HG03280 (cell line): Measurements from ENCODE around the gene DDX17.

ENCODE experiments used
- ATAC-seq: cut with Tn5 transposase; IDR thresholded peaks from one replicate; pipeline ENCODE4 v1.9.1; 2021; ENCODE audit warnings: mild to moderate bottlenecking, moderate library complexity; ENCODE audit not compliant: unreplicated experiment

The DDX17 gene

DNA sequence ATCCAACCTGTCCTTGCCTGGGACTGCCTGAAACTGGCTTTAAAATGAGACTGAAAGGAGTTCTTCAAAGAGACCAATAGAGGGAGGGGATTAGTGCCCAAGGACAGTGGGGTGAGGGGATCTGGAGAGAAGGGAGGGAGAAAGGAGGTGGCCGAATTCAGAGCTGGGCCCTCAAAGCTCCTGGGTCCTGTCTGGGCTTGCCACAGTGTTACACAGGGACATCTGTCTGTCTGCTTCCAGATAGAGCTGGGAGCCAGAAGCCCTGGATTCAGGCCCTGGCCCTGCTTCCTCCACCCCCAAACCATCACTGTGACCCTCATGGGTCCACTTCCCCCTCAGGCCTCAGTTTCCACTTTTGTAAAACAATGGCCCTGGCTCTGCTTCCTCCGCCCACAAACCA lies 54.7 kb downstream of the DDX17 start:
- no peak for ATAC-seq

DNA sequence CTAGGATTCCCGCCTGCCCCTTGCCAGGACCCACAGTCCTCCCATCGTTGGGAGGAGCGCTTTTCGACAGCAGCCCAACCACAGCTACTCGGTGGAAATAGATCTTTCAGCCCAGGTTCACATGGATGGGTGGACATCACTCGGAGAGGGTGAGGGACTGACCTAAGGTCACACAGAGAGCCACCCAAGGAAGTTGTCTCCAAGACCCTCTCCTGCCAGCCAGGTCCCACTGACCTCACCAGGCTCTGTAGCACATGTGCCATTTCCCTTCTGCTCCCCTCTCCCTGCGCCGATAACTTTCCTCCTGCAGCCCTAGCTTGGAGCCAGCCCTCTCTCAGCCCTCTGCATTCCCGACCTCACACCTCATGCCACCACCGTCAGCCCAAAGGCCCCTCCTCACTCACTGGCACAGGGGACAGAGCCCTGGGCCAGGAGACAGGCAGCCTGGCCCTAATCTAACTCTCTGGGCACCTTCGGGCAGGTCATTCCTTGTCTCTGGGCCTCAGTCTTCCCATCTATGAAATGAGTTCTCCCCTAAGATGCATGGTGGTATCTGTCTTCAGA lies 55.8 kb downstream of the DDX17 start:
- no peak for ATAC-seq

DNA sequence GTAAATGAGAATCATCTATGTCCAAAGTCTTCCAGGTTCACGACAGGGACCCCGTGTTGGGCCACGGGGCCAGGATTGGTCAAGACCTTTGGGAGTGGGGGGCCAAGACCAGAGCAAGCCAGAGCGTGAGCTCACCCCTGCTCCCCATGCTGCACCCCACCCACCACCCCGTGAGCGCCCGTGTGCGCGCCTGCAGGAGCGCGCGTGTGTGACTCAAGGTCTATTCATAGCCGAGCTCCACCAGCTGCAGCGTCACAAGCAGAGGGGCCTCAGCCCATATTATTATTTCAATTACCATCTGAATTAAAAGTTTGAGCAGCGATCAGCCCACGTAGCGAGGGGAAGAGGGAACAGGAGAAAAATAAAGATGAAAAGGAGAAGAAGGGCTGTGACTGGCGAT lies 56.3 kb downstream of the DDX17 start:
- no peak for ATAC-seq

DNA sequence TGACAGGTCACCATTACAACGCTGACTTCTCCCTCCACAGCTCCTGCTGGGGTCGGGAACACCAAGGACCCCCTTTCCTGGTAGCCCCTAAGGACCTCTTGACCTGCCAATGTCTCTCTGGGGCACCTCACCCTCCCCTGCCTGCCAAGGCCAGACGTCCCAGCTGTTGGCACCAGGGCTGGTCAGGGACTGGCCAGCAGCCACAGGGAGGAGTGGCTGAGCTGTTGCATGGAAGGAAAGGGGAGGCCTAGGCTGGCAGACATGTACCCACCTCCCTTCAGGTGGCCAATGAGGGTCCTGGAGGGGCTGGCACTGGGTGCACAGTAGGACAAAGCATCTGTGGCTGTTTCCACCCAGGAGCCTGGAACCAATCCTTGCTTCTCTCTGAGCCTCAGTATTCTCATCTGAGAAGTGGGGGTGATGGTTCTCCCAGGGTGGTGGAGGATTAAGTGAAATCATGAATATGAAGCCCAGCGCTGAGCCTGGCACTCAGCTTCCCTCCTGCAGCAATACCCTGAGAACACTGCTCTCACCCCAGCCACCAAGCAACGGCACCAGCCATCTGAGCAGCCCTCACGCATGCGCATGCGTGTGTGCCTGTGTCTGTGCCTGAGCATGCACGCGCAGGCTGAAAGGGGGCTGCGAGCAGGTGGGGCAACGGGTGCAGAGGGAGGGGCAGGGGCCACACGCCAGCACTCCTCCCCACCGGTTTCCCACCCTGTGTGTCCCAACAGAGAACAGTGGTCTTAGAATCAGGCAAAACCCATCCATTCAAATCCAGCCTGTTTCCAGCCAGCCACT lies 57.0 kb downstream of the DDX17 start:
- no peak for ATAC-seq

DNA sequence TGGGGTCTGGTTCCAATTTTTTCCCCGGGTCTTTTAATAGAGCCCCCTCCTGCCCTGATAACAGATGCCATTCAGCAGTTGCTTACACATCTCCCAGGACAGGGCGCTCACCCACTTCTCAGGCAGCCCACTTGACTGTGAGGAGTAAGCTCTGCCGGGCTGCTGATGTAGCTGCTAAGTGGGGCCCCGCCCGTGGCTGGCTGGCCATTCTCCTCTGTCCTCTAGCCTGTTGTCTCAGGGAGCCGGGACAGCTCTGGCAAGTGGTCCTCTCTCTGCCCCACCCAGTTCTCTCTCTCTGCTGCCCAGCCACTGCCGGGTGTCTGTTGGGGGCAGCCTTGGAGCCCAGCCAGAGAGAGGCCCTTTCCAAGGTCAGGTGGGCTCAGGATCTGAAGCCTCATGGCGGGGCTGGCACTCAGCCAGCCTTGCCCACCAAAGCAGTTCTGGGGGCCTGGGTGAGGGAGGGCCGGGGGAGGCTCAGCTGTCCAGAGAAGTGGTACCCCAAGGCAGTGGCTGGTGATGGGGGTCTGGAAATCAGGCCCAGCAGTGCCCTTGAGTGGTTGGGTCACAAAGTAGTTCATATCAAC lies 60.0 kb downstream of the DDX17 start:
- no peak for ATAC-seq

DNA sequence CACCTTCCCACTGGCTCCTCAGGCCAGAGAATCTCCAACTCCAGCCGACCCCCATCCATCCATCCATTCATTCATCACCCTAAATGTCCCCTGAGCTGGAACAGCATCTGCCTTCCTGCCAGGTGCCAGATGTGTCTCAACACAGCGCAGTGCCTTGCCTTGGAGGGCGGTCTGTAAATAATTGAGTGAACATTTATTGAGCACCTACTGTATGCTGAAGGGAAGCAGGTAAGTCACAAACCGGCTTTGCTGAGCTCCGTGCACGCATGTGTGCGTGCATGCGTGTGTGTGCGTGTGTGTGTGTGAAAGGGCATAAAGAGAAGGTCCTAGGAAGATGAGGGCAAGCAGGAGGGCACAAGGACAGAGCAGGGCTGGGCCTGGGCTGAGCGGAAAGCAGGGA lies 61.3 kb downstream of the DDX17 start:
- ATAC-seq = no peak

DNA sequence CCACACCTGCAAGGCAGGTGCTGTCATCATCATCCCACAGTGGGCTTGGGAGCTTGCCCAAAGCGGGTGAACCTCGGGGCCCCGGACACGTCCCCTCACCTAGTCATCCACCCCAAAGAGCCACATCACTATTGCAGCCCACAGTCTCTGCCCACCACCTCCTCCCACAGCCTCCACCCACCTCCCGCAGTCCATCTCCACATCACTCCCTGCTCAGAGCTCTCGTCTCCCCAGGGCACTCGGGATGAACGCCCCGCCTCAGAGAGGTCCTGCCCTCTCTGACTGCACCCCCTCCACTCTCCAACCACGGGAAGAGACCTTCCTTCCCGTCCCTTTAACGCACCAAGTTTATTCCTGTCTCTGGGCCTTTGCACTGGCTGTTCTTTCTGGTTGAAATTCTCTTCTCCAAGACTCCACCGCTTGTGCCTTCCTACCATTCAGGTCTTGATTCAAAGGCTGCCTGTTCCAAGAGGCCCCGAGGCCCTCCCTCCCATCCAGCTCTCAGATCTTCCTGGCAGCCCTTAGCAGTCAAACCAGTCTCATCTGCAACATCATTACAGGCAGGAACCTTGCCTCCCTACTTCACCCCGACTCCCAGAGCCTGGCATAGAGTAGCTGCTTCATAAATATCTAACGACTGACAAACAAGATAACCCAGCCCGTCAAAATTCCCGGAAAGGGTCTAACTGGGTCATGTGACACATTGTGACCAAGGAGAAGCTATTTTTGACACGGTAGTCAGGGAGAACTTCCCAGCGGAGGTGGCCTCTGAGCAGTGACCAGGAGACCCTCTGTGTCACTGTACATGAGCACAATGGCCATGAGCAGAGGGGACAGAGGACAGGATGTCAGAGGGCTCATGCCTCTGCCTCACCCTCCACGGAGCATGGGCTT lies 62.2 kb downstream of the DDX17 start:
- no peak for ATAC-seq

DNA sequence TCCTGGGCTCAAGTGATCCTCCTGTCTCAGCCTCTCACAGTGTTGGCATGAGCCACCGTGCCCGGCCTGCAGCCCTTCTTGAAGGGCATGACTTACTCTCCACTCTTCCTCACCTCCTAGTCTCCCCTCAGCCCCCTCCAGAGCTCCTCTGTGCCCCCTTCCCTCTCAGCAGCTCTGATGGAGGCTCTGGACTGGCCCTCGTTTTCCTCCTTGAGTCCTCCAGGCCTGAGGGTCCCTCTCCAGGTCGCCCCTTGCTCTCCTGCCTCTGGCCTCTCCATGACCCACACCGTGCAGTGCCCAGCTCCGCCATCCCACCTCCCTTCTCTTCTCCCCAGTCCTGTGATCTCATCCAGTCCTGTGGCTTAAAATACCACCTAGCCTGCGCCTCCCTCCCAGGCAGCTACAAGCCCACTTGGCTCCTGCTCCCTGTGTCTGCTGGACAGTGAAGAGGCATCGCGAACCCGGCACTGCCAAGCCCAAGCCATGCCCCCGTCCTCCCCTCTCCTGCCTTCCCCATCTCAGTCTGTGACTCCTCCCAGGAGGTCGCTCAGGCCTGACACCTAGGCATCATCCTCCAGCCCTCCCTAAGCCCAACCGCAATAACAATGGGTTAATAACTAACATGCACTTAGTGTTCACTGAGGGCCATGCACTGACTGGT lies 63.0 kb downstream of the DDX17 start:
- ATAC-seq = no peak

DNA sequence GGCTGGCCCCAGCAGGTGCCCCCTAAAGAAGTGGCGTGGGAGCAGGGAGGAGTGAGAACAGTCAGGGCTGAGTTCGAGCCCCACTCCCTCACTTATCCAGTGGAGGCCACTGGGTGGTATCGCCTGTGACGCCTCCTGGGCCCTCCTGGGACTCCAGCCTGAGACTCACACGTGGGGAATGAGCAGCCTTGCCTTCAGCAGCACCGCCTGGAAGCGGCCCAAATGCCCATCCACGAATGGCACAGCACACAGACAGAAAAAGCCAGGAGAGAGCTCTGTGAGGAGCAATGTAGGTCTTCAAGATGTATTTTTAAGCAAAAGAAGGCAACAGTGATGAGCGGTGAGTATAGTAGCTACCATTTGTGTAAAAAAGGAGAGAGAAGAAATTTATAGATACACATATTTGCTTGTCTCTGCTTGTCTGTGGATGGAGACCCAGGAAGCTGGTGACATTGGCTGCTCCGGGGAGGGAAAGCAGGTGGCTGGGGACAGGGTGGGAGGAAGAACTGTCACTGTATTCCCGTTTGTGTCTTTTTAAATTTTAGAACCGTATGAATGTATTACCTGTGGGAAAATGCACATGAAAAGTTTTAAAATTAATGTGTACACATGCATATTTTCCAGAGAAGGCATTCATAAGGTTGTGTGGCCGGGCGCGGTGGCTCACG lies 64.4 kb downstream of the DDX17 start:
- ATAC-seq = no peak

DNA sequence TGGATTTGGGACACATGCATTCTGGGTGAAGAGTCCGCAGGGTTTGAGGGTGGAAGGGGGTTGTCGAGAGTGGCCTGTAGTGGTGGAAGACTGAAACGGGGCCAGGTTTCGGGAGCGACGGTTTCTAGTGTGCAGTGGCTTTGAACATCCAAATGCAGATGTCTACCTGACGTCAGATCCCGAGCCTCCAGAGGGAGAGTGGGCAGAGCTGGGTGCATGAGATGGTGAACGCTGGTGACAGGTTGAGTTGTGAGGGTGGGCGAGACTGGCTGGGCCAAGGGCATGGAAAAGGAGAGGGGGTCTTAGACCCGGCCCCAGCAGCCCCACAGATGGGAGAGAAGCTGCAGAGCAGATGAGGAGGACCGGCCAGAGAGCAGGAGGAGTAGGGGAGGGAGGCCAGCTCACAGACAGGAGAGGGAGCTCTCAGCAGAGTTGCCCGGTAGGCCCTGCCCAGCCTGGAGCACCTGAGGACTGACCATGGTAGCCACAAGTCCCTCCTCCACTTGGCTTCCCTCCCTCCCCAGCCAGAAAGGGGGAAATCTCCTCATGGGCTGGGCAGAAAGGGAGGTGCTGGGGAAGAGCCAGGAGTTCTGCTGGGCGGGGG lies 65.3 kb downstream of the DDX17 start:
- ATAC-seq = no peak

DNA sequence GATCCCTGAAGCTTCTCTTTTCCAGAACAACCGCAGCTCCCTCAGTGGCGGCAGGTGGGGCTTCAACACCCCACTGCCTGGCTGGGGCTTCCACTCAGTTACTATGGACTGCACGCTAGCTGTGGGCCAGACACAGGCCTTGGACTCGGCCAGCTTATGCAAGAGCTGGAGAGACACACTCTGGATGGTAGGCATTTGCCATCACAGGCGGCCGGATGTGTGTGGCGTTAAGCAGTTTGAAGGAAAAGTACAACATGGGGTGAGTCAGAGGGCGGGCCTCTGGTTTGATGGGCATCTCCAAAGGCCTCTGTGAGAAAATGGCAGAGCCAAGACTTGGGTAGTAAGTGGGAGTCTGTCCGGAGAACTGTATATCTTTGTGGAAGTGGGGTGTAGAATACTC lies 68.7 kb downstream of the DDX17 start:
- ATAC-seq = no peak

DNA sequence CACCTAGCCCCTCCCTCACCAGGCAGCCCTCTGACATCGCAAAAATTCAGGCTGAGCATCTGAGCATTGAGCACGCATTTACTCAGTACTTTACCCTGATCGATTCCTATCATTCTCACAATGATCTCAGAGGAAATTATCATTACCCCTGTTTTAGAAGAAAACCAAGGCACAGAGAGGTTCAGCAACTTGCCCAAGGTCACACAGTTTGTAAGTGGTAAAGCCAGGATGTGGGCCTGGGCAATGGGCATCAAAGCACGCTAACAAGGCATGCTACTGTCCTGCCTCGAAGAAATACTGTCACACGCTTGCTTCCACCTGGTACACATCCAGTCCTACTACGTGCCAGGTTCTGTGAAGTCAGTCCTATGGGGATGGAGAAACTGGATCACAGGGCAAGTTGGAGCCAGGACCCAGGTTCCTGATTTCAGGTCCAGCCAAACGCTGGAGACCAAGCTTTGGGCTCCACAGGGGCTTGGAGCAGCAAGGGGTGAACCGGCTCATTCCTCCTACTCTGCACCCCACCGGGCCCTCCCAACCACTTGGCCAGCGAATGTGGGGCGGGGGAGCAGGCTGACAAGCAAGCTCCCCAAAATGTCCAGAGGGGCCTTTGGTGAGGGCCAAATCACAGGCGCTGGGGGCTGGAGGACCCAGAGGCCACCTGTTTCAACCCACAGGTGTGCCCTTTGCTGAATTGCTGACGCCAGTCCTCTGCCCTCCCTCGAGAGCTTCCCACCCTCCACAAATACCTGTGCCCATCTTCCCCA lies 69.3 kb downstream of the DDX17 start:
- ATAC-seq = no peak

DNA sequence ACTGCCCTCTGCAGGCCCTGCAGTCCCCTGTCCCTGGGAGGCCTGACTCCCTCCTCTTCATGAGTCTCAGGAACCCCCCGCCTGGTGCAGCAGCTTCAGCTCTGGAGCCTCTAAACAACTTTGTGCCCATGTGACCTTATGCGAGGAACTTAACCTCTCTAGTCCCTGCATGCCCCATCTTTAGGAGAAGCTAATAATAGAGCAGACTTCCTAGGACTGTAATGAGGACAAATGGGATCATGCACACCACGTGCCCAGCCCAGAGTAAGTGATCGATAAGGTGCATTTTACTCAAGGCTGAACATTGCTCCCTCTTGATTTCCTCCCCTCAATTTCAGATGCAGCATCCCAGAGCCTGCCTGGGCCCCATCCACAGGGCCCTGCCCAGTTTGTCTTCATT lies 70.1 kb downstream of the DDX17 start:
- no peak for ATAC-seq

DNA sequence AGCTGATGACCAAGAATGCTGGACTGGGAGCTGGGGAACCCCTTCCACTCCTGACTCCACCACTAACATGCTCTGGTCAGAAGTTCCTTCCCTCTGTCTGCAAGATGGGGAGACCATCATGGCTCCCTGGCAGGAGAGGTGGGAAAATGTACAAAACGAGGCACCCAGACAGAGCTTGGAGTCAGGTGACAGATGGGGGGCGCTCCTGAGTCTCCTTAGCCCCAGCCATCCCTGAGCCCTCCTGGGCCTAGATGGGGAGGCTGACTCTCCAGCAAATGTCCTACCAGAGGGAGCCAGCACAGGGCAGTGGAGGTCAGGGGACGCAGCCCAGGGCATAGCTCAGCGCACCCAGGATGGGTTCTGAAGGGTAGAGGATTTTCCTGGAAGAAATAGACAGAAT lies 71.1 kb downstream of the DDX17 start:
- no peak for ATAC-seq

DNA sequence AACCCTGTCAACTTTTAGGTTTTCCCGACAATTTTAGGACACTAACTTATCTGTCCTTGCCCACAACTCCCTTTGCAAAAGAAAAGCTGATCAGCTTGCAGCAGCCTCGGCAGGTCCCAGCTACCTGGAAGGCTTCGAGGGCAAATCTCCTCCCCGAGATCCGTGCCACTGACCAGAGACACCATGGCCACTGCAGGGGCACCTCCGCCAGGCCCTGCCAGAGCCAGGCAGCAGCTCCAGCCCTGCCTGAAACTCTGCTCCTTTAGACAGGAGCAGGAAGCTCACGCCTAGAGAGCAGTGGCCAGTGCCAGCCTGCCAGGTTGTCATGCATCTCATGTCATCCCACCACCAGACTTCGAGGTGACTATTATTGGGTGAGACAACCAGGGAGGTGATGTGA lies 72.2 kb downstream of the DDX17 start:
- ATAC-seq = no peak
